ENCODE measurements around the gene PGLYRP4. TPM values are rescaled to one million over a fixed set of nuclear protein-coding genes. Genes with fewer than 3 reads are reported as not detected.

Gene PGLYRP4
- polyA plus RNA-seq, 1 donor: 0.31 TPM

DNA sequence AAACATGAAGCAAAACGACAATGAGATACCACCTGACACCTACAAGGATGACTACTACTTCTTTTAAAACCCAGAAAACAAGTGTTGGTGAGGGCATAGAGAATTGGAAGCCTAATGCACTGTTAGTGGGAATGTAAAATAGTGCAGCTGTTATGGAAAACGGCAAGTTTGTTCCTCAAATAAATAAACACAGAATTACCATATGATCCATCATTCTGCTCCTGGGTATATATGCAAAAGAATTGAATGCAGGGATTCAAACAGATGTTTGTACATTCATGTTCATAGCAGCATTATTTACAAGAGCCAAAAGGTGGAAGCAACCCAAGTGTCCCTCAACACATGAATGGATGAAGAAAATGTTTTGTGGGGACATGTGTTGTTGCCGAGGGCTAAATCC, 43.6 kb upstream of the PGLYRP4 start:
- no CpG with 5 or more reads among the region's 3 CpGs for WGBS (ENCODE audit: insufficient coverage, low lambda C conversion rate)
- Histone ChIP-seq H3K36me3 (ENCODE audit: control insufficient read depth, insufficient read depth, low read length) (no peaks in the 10 kb centered on the region), H3K9me3 (ENCODE audit: control insufficient read depth, low read depth, low read length) (no peaks in the 10 kb centered on the region), H3K27me3 (ENCODE audit: control insufficient read depth, insufficient read depth, low read length) (no peaks in the 10 kb centered on the region), H3K4me3 (ENCODE audit: low read length) (no peak overlapping the region), H3K4me1 (ENCODE audit: control insufficient read depth, insufficient read depth, low read length) (no peaks in the 10 kb centered on the region), H3K27ac (ENCODE audit: low read length) (no peak overlapping the region)
- no peak for DNase-seq

GRCh38 chr1:153390938-153391710, 42.5 kb upstream of the PGLYRP4 start, which contains the start of gene S100A8:
TSS of gene S100A8 (minus strand) at chr1:153391073. CDS start at chr1:153390535, 538 bp downstream.
- no peaks in the 10 kb centered on the region for H3K9me3 ChIP-seq (ENCODE audit: control insufficient read depth, low read depth, low read length)
- no peak within 1 kb of the TSS for H3K27ac ChIP-seq (ENCODE audit: low read length)
- no peaks in the 10 kb centered on the region for H3K36me3 ChIP-seq (ENCODE audit: control insufficient read depth, insufficient read depth, low read length)
- no peak within 1 kb of the TSS for H3K4me3 ChIP-seq (ENCODE audit: low read length)
- no CpG with 5 or more reads among the region's 7 CpGs for WGBS (ENCODE audit: insufficient coverage, low lambda C conversion rate)
- H3K27me3 ChIP-seq (ENCODE audit: control insufficient read depth, insufficient read depth, low read length): no peaks in the 10 kb centered on the region
- H3K4me1 ChIP-seq (ENCODE audit: control insufficient read depth, insufficient read depth, low read length): no peaks in the 10 kb centered on the region
- no peak for DNase-seq

DNA sequence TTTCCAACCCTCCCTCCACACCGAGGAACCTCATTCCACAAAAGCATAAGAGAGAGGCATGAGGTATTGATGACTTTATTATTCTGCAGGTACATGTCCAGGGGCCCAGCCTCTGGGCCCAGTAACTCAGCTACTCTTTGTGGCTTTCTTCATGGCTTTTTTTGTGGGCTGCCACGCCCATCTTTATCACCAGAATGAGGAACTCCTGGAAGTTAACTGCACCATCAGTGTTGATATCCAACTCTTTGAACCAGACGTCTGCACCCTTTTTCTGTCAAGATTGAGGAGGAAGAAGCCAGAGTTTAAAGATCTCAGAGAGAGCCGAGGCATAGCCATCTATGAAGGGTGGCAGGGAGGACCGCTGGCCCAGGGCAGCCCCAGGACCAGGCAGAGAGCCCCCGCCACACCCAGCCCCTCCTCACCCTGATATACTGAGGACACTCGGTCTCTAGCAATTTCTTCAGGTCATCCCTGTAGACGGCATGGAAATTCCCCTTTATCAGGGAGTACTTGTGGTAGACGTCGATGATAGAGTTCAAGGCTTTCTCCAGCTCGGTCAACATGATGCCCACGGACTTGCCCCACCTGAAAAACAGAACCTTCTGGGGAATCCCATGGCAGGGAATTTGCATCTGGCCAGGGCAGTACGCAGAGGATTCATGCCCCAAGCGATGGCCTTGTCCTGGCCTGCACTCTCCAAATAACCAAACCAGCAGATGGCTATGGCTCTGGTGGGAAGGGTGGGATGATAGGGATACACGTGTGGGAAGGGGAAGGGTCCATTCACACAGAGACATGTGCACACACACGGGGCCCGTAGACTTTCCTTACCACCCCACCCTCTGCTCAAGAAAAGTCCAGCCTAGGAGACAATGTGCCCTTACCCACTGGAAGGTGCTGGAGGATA, 41.6 kb upstream of the PGLYRP4 start:
- no peaks in the 10 kb centered on the region for H3K4me1 ChIP-seq (ENCODE audit: control insufficient read depth, insufficient read depth, low read length)

DNA sequence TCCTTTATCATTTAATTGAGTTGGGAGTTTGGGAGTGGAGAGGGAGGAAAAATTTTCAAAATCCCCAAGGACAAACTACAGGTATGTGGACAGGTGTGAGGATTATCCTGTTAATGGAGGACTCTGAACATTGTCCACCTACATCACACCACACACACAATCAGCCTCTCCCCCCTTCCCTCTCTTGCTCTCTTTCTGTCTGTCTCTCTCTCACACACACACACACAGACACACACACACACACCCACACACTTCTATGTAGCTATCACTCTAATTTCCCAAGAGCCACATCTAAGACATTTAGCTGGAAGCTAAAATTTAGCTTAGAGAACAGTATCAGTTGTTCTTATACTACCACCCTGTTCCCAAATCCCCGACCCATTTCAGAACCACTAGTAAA, 40.8 kb upstream of the PGLYRP4 start:
- Histone ChIP-seq H3K4me3 (ENCODE audit: low read length) (no peak overlapping the region), H3K27ac (ENCODE audit: low read length) (no peak overlapping the region), H3K36me3 (ENCODE audit: control insufficient read depth, insufficient read depth, low read length) (no peaks in the 10 kb centered on the region), H3K4me1 (ENCODE audit: control insufficient read depth, insufficient read depth, low read length) (no peaks in the 10 kb centered on the region), H3K9me3 (ENCODE audit: control insufficient read depth, low read depth, low read length) (no peaks in the 10 kb centered on the region), H3K27me3 (ENCODE audit: control insufficient read depth, insufficient read depth, low read length) (no peaks in the 10 kb centered on the region)
- no peak for DNase-seq
- WGBS (ENCODE audit: insufficient coverage, low lambda C conversion rate): no CpG with 5 or more reads among the region's 1 CpG

More for the DNA sequence above, 41.6 kb upstream of the PGLYRP4 start:
- Histone ChIP-seq H3K27ac (ENCODE audit: low read length) (no peak overlapping the region), H3K27me3 (ENCODE audit: control insufficient read depth, insufficient read depth, low read length) (no peaks in the 10 kb centered on the region), H3K36me3 (ENCODE audit: control insufficient read depth, insufficient read depth, low read length) (no peaks in the 10 kb centered on the region), H3K9me3 (ENCODE audit: control insufficient read depth, low read depth, low read length) (no peaks in the 10 kb centered on the region), H3K4me3 (ENCODE audit: low read length) (no peak overlapping the region)
- no peak for DNase-seq
- whole genome bisulfite sequencing (ENCODE audit: insufficient coverage, low lambda C conversion rate): 60% methylated on average over 1 of the region's 17 CpGs

DNA sequence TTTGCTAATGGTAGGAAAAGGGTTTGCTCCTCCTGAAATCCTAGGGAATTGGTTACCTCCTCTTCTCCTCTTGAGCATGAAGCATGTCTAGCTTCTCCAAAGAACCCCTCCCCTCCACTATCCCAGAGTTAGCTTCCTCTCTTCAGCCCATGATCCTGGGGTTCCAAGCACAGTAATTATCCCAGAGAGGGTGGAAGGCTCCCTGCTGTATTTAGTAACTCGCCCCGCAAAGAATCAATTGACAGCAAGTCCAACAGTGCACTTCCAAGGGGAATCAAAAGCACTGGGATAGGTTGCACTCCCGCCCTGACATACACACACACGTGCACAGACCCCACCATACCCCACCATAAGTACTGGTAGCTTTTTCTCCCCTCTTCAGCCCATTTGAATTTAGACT, 39.1 kb upstream of the PGLYRP4 start:
- H3K4me3 ChIP-seq (ENCODE audit: low read length): no peak overlapping the region
- DNase-seq: no peak
- H3K4me1 ChIP-seq (ENCODE audit: control insufficient read depth, insufficient read depth, low read length): no peaks in the 10 kb centered on the region
- no peak overlapping the region for H3K27ac ChIP-seq (ENCODE audit: low read length)
- H3K27me3 ChIP-seq (ENCODE audit: control insufficient read depth, insufficient read depth, low read length): no peaks in the 10 kb centered on the region
- WGBS (ENCODE audit: insufficient coverage, low lambda C conversion rate): no CpG with 5 or more reads among the region's 4 CpGs
- H3K36me3 ChIP-seq (ENCODE audit: control insufficient read depth, insufficient read depth, low read length): no peaks in the 10 kb centered on the region
- H3K9me3 ChIP-seq (ENCODE audit: control insufficient read depth, low read depth, low read length): no peaks in the 10 kb centered on the region

GRCh38 chr1:153387001-153387400, 38.4 kb upstream of the PGLYRP4 start:
- no peaks in the 10 kb centered on the region for H3K4me1 ChIP-seq (ENCODE audit: control insufficient read depth, insufficient read depth, low read length)
- no CpG with 5 or more reads among the region's 4 CpGs for WGBS (ENCODE audit: insufficient coverage, low lambda C conversion rate)
- H3K27ac ChIP-seq (ENCODE audit: low read length): no peak overlapping the region
- no peak overlapping the region for H3K4me3 ChIP-seq (ENCODE audit: low read length)
- no peaks in the 10 kb centered on the region for H3K27me3 ChIP-seq (ENCODE audit: control insufficient read depth, insufficient read depth, low read length)
- no peak for DNase-seq
- no peaks in the 10 kb centered on the region for H3K36me3 ChIP-seq (ENCODE audit: control insufficient read depth, insufficient read depth, low read length)
- no peaks in the 10 kb centered on the region for H3K9me3 ChIP-seq (ENCODE audit: control insufficient read depth, low read depth, low read length)

DNA sequence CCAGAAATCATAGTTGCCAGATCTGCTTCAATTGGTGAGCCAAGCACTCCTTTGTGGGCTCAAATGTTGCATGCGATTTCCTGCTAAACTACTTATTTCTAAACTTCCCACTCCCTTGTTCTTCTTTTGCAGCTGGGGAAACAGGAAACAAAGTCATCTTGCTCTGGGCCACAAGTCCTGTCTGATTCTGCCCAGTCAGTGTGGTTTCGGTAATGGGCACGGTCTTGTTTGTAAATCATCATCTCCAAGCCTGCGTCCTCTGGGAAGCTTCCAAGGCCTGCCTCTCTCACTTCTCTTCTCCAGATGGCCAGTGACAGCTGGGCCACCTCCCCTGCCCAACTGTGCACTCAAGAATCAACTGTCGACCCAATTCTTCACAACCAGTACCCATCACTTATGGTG, 37.9 kb upstream of the PGLYRP4 start:
- no CpG with 5 or more reads among the region's 5 CpGs for WGBS (ENCODE audit: insufficient coverage, low lambda C conversion rate)
- no peaks in the 10 kb centered on the region for H3K27me3 ChIP-seq (ENCODE audit: control insufficient read depth, insufficient read depth, low read length)
- no peaks in the 10 kb centered on the region for H3K9me3 ChIP-seq (ENCODE audit: control insufficient read depth, low read depth, low read length)
- no peak for DNase-seq
- H3K4me1 ChIP-seq (ENCODE audit: control insufficient read depth, insufficient read depth, low read length): no peaks in the 10 kb centered on the region
- H3K27ac ChIP-seq (ENCODE audit: low read length): no peak overlapping the region
- H3K4me3 ChIP-seq (ENCODE audit: low read length): no peak overlapping the region
- no peaks in the 10 kb centered on the region for H3K36me3 ChIP-seq (ENCODE audit: control insufficient read depth, insufficient read depth, low read length)

DNA sequence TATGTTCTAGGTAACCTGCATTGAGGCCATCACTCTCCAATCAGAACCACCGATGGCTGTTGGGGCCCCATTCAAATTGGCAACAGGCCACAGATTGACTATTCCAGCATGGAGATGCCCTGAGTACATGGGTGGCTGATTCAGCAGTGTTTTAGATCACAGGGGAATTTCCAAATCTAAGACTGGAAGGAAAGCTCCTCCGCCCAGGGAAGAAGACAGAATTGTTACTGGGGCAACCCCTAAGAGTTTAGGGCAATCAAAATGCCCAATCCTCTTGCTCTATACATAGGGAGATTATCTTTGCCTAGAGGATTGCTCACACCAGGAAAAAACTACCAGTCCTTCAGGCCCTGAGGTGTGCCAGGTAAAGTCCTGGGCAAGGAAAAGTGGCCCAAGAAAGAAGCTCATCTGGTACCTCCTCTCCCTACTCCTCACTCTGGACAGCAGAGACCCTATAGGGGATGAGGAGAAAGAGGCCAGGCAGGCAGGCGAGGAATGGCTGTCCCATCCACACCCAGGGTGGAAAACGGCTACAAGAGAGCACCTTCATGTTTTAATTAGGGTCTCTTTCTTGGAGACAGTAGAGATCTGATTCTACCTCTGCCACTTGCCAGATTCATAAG, 36.4 kb upstream of the PGLYRP4 start:
- H3K4me1 ChIP-seq (ENCODE audit: control insufficient read depth, insufficient read depth, low read length): no peaks in the 10 kb centered on the region
- H3K27ac ChIP-seq (ENCODE audit: low read length): no peak overlapping the region
- H3K4me3 ChIP-seq (ENCODE audit: low read length): no peak overlapping the region
- no peaks in the 10 kb centered on the region for H3K36me3 ChIP-seq (ENCODE audit: control insufficient read depth, insufficient read depth, low read length)
- H3K9me3 ChIP-seq (ENCODE audit: control insufficient read depth, low read depth, low read length): peaks cover 4% of the 10 kb centered on the region
- DNase-seq: no peak
- no peaks in the 10 kb centered on the region for H3K27me3 ChIP-seq (ENCODE audit: control insufficient read depth, insufficient read depth, low read length)
- no CpG with 5 or more reads among the region's 4 CpGs for WGBS (ENCODE audit: insufficient coverage, low lambda C conversion rate)

GRCh38 chr1:153380711-153381110, 32.1 kb upstream of the PGLYRP4 start:
- no CpG with 5 or more reads among the region's 23 CpGs for WGBS (ENCODE audit: insufficient coverage, low lambda C conversion rate)
- H3K4me3 ChIP-seq (ENCODE audit: low read length): no peak overlapping the region
- peaks cover 19% of the 10 kb centered on the region for H3K4me1 ChIP-seq (ENCODE audit: control insufficient read depth, insufficient read depth, low read length)
- H3K27me3 ChIP-seq (ENCODE audit: control insufficient read depth, insufficient read depth, low read length): no peaks in the 10 kb centered on the region
- peaks cover 4% of the 10 kb centered on the region for H3K9me3 ChIP-seq (ENCODE audit: control insufficient read depth, low read depth, low read length)
- no peak overlapping the region for H3K27ac ChIP-seq (ENCODE audit: low read length)
- H3K36me3 ChIP-seq (ENCODE audit: control insufficient read depth, insufficient read depth, low read length): no peaks in the 10 kb centered on the region
- no peak for DNase-seq

GRCh38 chr1:153379591-153379990, 30.9 kb upstream of the PGLYRP4 start:
- DNase-seq: no peak
- Histone ChIP-seq H3K4me1 (ENCODE audit: control insufficient read depth, insufficient read depth, low read length) (peaks cover 25% of the 10 kb centered on the region), H3K36me3 (ENCODE audit: control insufficient read depth, insufficient read depth, low read length) (no peaks in the 10 kb centered on the region), H3K27me3 (ENCODE audit: control insufficient read depth, insufficient read depth, low read length) (no peaks in the 10 kb centered on the region), H3K9me3 (ENCODE audit: control insufficient read depth, low read depth, low read length) (peaks cover 4% of the 10 kb centered on the region), H3K4me3 (ENCODE audit: low read length) (no peak overlapping the region), H3K27ac (ENCODE audit: low read length) (no peak overlapping the region)
- 100% methylated on average over 1 of the region's 10 CpGs for WGBS (ENCODE audit: insufficient coverage, low lambda C conversion rate)

All from large intestine (tissue), 3 donors.